ENCODE measurements around the gene AMDHD1.

AMDHD1 gene, protein sequence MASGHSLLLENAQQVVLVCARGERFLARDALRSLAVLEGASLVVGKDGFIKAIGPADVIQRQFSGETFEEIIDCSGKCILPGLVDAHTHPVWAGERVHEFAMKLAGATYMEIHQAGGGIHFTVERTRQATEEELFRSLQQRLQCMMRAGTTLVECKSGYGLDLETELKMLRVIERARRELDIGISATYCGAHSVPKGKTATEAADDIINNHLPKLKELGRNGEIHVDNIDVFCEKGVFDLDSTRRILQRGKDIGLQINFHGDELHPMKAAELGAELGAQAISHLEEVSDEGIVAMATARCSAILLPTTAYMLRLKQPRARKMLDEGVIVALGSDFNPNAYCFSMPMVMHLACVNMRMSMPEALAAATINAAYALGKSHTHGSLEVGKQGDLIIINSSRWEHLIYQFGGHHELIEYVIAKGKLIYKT

GRCh38 chr12:95943330-95943842 is at the start of gene AMDHD1:
Gene AMDHD1, plus strand, starts transcription at chr12:95943331. Its CDS starts 68 bp downstream, at chr12:95943399.
- no peak for DNase-seq

DNA sequence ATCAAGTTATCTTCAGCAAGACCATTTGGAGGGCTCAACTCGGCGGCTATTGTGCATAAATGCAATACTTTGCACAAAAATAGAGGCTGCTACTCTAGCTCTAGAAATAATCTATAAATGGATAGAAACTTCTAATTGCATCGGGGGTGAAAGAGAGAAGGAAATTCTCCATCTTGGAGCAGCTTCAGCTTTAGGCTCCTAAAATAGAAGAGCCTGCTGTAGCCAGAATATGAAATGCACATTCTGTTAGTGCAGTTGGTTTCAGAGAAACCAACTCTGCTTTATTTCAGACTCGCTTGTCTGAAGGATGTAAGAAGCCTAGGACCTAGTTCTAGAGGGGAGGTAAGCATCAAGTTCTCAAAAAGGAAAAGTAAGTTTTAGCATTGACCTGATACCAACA is 46.3 kb upstream of the AMDHD1 start:
- no peak for DNase-seq

DNA sequence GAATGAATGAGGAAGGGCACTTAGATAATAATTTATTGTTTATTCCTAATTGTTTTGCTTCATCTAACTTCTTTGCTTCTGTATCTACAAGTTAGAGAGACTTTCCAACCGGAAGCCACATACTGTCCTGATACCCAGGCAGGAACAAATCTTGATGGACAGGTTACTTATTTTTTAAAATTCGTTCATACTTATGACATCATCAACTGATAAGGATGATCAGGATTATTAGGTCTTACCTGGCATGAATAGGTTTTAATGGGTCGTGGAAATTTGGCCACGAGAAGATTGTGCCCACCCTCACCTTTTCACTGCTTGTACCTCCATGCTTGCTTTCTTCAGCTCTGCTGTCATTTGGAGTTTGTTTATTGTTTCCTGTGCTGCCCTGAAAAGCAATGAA is 45.0 kb upstream of the AMDHD1 start:
- no peak for DNase-seq

DNA sequence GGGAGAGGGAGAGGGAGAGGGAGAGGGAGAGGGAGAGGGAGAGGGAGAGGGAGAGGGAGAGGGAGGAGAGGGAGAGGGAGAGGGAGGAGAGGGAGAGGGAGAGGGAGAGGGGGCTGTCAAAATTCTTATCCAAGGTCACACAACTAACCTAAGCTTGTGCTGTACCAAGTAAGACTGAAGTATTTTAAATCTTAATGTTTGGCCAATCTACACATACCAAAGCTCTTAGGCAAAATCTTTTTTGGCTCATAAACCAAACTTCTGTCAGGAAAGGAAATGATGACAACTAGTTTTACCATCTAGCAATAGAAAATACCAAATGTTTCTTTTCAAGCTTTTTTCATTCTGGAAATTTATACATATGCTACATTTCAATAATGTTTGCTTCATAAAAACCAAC is 34.6 kb upstream of the AMDHD1 start:
- DNase-seq = no peak

DNA sequence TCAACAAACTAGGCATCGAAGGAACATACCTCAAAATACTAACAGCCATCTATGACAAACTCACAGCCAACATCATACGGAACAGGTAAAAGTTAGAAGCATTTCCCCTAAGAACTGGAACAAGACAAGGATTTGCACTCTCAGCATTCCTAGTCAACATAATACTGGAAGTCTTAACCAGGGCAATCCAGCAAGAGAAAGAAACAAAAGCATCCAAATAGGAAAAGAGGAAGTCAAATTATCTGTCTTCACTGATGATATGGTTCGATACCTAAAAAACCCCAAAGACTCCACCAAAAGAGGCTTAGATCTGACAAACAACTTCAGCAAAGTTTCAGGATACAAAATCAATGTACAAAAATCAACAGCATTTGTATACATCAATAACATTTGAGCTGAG is 33.3 kb upstream of the AMDHD1 start:
- DNase-seq = no peak

- DNase-seq = peak; percentile 65
Measured at GRCh38 chr12:95918194-95918993, 24.7 kb upstream of the AMDHD1 start.

DNA sequence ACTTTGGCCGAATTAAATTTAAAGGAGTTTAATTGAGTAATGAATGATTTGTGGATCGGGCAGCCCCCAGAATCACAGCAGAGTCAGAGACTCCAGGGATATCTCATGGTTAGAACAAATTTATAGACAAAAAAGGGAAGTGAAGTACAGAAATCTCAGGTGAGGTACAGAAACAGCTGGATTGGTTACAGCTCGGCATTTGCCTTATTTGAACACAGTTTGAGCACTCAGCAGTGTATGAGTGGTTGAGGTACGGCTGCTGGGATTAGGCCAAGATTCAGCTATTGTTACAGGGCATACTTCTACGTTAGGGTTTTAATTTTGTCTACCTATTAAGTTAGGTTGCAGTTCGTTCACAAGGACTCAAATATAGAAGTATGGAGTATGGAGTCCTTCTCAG is 24.0 kb upstream of the AMDHD1 start:
- no peak for DNase-seq

DNA sequence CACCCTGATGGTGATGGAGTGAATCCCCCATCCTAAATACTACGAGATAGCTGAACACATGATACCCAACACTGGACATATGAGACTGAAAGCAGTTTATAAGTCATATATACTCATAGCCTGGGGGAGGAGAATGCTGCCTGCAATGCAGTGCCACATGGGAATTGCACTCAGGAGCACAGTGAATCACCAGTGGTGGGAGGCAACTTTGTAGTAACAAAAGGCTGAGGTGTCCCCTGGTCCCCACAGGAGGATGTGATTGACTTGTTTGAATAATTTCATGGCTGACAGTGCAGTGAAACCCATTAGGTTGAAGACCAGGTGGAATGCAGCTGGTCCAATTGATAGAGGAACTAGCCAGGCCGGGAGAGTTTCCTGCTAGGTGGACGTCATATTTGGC is 20.9 kb upstream of the AMDHD1 start:
- DNase-seq = no peak

DNA sequence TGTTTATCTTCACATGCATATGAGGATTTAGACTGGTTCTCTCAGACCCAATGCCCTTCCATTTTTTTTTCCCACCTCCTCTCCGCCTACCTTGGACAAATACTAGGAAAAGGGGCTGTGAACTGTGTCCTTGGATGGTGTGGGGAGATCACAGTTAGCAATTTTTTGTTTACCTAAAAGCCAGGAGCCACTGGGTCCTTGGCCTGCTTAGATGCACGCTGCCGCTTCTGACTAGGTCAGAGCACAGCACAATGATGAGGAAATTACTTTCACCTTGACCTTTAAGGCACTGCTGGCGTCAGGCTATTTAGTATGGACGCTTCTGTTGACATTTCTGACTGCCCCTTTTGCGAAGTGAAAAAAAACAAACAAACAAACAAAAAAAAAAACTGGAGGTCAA is 2.6 kb upstream of the AMDHD1 start:
- DNase-seq = no peak

- no peak for DNase-seq
Measured at GRCh38 chr12:95942101-95942523, 1.0 kb upstream of the AMDHD1 start.

GRCh38 chr12:95942524-95943329 is 404 bp upstream of the AMDHD1 start, which contains the start of gene CCDC38:
Gene CCDC38, minus strand, starts transcription at chr12:95942614. Its CDS starts 6,105 bp downstream, at chr12:95936509.
- DNase-seq = peak; percentile 35

DNA sequence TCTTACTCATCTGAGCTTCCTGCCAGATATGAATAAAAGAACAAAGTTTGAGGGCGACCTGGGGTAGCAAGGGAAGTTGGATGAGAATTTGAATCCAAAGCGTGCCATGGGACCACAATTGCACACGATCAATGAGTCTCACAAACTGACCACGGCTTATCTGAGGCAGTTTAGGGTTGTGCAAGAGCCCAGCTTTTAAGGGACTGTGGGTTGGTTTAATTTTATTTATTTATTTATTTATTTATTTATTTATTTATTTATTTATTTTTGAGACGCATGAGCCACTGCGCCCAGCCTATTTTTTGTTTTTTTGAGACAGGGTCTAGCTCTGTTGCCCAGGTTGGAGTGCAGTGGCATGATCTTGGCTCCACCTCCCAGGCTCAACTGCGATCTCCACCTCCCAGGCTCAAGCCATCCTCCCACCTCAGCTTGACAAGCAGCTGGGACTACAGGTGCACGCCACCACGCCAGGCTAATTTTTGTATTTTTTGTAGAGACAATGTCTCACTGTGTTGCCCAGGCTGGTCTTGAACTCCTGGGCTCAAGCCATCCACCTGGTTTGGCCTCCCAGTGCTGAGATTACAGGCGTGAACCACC is 1.1 kb downstream of the AMDHD1 start:
- no peak for DNase-seq

DNA sequence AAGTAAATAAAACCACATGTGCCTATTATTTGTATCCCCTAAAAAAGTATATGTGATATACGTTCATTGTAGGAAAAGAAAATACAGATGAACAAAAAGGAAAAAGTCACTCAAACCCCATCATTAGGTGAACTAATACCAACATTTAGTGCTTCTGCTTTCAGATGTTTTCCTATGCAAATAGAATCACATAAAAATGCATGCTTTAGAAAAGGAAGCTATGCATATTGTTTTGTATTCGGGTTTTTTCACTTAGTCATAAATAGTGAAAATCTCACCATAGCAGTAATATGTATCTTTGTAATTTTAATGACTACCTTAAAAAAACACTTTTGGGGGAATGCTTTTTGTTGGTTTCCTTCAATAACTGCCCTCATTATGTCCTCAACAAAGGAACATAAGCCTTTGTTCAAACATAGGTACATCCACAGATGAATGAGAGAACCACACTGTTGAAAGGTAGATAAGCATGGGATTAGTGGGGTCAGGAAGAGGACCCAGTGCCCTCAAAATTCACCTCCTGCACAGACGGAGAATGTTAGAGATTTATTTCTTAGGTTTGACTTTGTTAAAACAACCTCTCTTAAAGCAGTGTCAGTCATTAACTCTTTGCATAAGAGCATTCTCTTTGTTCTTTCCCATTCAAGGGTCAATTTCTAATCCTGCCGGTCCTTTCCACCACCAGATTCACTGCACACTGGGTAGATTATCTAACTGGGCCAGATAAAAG is 6.5 kb downstream of the AMDHD1 start:
- peak; percentile 7 for DNase-seq

GRCh38 chr12:95951515-95951914 is 8.4 kb downstream of the AMDHD1 start:
- peak; percentile 72 for DNase-seq

- DNase-seq = no peak
Measured at GRCh38 chr12:95953000-95953399, 9.9 kb downstream of the AMDHD1 start.

DNA sequence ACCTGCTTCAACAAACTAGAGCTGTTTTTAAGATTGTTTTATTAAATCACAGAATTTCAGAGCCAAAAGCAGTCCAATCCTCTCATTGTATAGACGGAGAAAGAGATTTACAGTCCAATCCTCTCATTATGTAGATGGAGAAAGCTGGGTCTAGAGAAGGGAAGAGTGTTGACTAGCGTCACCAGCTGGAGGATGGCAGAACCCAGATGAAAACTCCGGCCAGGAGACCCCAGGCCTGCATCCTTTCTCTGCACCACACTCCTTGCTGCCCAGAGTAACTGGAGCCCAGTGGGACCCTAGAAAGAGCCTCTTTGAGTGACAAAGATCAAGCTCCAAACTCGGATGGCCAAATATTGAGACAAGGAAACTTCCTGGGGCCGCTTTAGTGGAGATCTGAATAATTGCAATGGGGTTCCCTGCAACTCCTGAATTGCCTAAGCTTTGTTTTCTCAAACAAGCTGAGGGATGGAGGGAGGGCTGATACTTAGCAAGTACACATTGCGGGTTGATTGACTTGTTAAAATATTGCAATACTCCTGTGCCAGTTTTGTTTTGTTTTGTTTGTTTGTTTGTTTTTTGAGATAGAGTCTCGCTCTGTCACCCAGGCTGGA is 12.5 kb downstream of the AMDHD1 start:
- no peak for DNase-seq

- DNase-seq = no peak
Measured at GRCh38 chr12:95956557-95957145, 13.5 kb downstream of the AMDHD1 start.

- DNase-seq = no peak
Measured at GRCh38 chr12:95959107-95959506, 16.0 kb downstream of the AMDHD1 start.

DNA sequence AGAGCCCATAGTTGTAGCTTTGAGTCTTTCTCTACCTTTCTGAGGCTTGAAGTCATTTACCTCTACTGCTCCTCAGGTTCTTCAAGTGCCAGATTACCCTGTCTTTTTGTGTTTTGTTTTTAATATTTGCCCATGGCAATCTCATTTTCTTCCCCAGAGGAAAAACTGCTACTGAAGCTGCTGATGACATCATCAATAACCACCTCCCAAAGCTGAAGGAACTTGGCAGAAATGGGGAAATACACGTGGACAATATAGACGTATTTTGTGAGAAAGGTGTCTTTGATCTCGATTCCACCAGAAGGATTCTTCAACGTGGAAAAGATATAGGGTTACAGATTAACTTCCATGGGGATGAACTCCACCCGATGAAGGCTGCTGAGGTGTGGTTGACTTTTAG is 17.1 kb downstream of the AMDHD1 start:
- no peak for DNase-seq

DNA sequence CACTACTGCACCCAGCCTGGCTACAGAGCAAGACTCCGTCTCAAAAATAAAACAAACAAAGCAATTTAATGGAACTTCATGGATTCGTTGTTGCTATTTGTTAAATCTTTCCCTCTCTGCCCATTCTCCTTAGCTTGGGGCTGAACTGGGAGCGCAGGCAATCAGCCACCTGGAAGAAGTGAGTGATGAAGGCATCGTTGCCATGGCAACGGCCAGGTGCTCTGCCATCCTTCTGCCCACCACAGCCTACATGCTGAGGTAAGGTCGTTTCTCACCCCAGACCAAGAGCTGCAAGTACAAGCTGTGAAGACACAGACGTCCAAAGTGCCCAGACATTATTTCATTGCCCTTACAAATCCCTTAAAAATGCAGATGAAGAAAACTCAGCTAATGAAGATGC is 19.1 kb downstream of the AMDHD1 start:
- no peak for DNase-seq

- DNase-seq = no peak
Measured at GRCh38 chr12:95963096-95963495, 20.0 kb downstream of the AMDHD1 start.

Measured in NCI-H2029 treated with DMSO at 0.1 percent for 48 hours (cell line).